ENCODE measurements around the gene BANF2.

BANF2 gene

DNA sequence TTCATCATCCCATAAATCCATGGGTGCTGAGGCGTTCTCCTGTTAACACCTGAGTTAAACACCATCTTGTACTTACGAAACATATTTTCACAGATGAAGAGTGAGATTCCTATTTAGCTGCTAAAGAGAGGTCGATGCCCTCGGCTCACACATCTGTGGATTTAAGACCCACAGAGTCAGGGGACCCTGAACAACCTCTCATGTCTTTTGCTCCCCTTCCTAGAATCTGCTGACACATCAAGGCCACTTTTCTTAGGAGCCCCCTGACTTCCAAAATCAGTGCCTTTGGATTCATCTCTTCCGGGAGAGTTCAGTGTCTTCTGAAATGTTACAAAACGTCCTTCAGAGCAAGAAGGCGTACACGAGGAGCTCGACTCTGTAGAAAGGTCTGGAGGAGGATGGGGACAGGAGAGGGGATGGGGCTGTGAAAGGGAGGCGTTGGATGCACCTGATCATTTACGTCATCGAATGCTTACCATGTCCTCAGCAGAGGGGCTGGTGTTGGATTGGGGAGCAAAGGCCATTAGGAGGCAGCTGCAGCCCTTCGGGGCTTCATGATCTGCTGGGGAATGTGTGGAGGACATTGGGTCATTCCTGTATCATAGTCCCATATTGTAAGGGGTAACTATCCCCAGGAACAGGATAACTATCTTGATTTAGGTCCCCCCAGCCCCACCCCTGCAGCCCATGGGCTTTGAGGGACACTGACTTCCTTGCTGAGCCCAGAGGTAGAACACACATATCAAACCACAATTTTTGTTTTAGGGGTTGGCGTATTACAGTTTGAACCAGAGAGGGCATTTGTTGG lies 22.9 kb downstream of the BANF2 start:
- Mint-ChIP-seq H3K9me3 (no peaks in the 10 kb centered on the region), H3K27ac (no peak overlapping the region), H3K4me3 (no peak overlapping the region), H3K4me1 (ENCODE audit: low read depth) (no peaks in the 10 kb centered on the region), H3K36me3 (ENCODE audit: low read depth) (no peaks in the 10 kb centered on the region), H3K27me3 (peaks cover 13% of the 10 kb centered on the region)
- no peak for DNase-seq

DNA sequence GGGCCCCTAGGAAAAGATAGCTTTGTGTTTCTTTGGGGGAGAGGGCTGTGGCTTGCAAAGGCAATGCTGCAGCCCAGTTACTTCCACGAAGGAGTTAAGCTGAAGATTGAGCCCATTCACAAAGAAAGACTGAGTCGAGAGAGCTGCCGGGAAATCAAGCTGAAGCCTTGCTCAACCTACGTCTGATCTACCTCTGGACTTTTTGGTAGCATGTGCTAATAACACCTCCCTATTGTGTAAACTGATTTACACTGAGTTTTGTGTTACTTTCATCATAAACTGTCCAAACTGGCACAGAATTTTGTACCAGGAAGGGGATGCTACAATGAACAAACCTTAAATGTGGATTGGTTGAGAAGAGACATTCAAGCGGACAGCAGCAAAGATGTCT lies 23.5 kb downstream of the BANF2 start:
- no peaks in the 10 kb centered on the region for H3K4me1 Mint-ChIP-seq (ENCODE audit: low read depth)
- H3K36me3 Mint-ChIP-seq (ENCODE audit: low read depth): no peaks in the 10 kb centered on the region
- H3K9me3 Mint-ChIP-seq: no peaks in the 10 kb centered on the region
- no peak overlapping the region for H3K27ac Mint-ChIP-seq
- DNase-seq: no peak
- H3K4me3 Mint-ChIP-seq: no peak overlapping the region
- H3K27me3 Mint-ChIP-seq: peaks cover 17% of the 10 kb centered on the region

DNA sequence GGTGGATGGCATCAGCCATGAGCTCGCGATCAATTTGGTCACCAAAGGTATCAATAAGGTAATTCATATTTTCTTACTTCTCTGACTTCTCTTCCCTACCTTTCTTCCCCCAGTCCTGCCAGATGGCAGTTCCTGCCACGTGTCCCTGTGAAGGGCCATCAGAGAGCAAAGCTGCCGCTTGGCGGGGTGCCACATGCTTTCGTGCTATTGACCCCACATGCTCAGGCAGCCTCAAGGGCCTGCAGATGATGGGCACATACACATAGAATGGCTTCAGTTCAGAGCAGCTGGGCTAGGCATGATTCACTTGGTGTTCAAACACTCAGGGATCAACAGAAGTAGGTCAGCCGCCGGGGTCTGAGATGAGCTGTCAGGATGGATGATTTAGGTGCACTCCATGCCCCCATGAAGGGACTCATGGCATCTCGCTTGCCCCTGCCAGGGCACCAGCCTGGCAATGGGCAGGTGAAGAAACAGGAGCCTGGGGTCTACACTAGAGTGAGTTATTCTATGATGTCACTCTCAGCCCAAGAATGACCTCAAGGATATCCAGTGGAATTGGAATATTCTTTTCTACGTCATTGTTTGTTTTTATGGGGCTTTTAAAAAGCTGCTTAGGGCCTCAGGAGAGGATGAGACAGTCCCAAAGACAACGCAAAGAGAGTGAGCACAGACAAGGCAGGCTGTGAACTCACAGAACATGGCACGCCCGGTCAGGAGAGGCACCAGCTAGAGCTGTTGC lies 25.5 kb downstream of the BANF2 start:
- H3K36me3 Mint-ChIP-seq (ENCODE audit: low read depth): no peaks in the 10 kb centered on the region
- H3K27me3 Mint-ChIP-seq: peaks cover 25% of the 10 kb centered on the region
- H3K9me3 Mint-ChIP-seq: no peaks in the 10 kb centered on the region
- H3K4me3 Mint-ChIP-seq: no peak overlapping the region
- DNase-seq: no peak
- no peaks in the 10 kb centered on the region for H3K4me1 Mint-ChIP-seq (ENCODE audit: low read depth)
- no peak overlapping the region for H3K27ac Mint-ChIP-seq

DNA sequence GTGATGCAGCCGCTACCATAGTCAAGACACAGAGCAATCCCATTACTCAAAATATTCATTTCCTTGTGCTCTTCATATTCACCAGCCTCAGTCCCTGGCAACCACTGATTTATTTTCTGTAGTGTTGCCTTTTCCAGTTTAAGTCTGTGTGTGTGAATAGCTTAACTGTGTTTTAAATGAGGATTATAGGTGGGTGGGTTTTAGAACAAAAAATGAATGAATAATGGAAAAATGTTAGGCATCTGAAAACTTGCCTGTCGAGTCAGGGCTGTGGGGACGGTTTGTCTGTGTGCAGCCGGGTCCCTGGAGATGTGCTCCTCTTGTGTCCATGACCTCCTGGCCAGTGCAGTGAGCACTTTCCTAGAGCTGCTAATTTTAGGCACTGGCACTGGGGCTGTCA lies 27.1 kb downstream of the BANF2 start:
- no peak for DNase-seq
- no peak overlapping the region for H3K4me3 Mint-ChIP-seq
- H3K27ac Mint-ChIP-seq: no peak overlapping the region
- no peaks in the 10 kb centered on the region for H3K4me1 Mint-ChIP-seq (ENCODE audit: low read depth)
- no peaks in the 10 kb centered on the region for H3K36me3 Mint-ChIP-seq (ENCODE audit: low read depth)
- peaks cover 30% of the 10 kb centered on the region for H3K27me3 Mint-ChIP-seq
- no peaks in the 10 kb centered on the region for H3K9me3 Mint-ChIP-seq

DNA sequence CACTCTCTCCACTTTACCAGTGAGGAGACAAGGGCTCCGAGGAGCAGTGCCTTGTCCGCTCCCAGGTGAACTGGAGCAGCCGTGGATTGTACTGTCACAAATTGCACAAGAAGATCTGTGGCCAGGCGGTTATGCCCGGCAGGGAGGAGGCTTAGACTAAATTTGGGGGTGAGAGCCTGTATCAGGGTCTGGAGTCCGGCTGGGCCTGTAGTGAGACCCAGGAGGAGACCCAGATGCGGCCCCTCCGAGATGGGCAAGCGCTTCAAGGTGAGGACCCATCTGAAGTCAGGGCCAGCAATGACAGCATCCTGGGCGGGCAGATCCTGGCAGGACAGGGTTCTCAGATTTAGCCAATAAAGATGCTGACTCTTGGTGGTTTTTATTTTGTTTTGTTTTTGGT lies 27.6 kb downstream of the BANF2 start:
- H3K4me1 Mint-ChIP-seq (ENCODE audit: low read depth): no peaks in the 10 kb centered on the region
- DNase-seq: no peak
- no peaks in the 10 kb centered on the region for H3K9me3 Mint-ChIP-seq
- no peak overlapping the region for H3K27ac Mint-ChIP-seq
- H3K4me3 Mint-ChIP-seq: no peak overlapping the region
- peaks cover 30% of the 10 kb centered on the region for H3K27me3 Mint-ChIP-seq
- no peaks in the 10 kb centered on the region for H3K36me3 Mint-ChIP-seq (ENCODE audit: low read depth)

DNA sequence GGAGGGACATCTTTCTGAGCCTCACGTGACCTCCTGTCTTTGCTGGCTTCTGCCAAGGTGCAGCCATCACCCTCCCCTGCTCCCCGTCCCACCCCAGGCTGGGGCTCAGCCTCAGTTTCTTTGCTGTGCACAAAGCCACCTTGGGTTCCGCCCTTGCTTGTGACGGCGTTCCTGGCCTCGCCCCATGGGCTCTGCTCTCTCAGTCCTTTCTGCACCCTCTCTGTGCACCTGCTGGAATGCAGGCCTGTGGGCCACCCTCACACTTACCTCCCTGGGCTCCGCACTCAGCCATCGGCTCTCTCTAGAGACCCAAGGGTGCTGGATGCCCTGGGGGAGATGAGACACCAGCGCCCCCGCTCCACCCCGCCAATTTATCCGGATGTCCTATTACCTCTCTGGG lies 28.3 kb downstream of the BANF2 start:
- Mint-ChIP-seq H3K36me3 (ENCODE audit: low read depth) (no peaks in the 10 kb centered on the region), H3K9me3 (no peaks in the 10 kb centered on the region), H3K27me3 (peaks cover 23% of the 10 kb centered on the region), H3K27ac (no peak overlapping the region), H3K4me1 (ENCODE audit: low read depth) (no peaks in the 10 kb centered on the region), H3K4me3 (no peak overlapping the region)
- no peak for DNase-seq

DNA sequence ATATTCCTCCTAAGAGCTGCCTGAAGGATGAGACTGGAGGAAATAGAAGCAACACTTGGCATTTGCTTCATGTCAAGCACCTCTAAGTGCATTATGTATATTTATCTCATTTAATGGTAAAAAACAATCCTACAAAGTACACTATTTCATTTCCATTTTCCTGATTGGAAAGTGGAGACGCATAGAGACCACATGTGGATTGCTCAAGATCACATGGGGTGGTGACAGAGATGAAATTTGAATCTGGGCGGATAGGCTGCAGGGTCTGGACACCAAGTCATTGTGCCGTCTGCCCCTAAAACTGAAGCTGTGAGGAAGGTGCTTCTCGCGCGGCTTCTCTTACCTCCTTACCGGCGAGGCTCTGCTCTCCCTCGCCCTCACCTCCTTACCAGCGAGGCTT lies 30.3 kb downstream of the BANF2 start:
- no peak overlapping the region for H3K27ac Mint-ChIP-seq
- H3K27me3 Mint-ChIP-seq: peaks cover 23% of the 10 kb centered on the region
- no peaks in the 10 kb centered on the region for H3K4me1 Mint-ChIP-seq (ENCODE audit: low read depth)
- no peak overlapping the region for H3K4me3 Mint-ChIP-seq
- no peaks in the 10 kb centered on the region for H3K9me3 Mint-ChIP-seq
- no peak for DNase-seq
- no peaks in the 10 kb centered on the region for H3K36me3 Mint-ChIP-seq (ENCODE audit: low read depth)

DNA sequence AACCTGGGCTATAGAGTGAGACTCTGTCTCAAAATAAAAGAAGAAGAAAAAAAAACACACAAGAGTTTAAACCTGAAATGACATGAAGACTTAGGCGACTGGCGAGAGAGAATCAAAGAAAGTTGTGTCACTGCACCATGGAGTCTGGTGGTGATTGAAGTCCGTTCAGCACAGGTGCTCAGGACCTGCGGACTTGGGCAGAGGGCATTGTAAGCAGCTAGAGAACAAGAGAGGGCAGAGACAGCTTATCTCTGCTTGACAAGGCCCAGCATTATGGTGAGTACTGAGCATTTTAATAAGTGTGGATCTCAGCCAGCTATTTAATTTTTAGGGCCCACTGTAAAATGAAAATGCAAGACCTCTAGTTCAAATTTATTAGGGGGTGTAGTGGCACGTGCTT lies 31.5 kb downstream of the BANF2 start:
- H3K4me1 Mint-ChIP-seq (ENCODE audit: low read depth): no peaks in the 10 kb centered on the region
- DNase-seq: no peak
- peaks cover 23% of the 10 kb centered on the region for H3K27me3 Mint-ChIP-seq
- H3K9me3 Mint-ChIP-seq: no peaks in the 10 kb centered on the region
- no peak overlapping the region for H3K27ac Mint-ChIP-seq
- no peaks in the 10 kb centered on the region for H3K36me3 Mint-ChIP-seq (ENCODE audit: low read depth)
- no peak overlapping the region for H3K4me3 Mint-ChIP-seq

DNA sequence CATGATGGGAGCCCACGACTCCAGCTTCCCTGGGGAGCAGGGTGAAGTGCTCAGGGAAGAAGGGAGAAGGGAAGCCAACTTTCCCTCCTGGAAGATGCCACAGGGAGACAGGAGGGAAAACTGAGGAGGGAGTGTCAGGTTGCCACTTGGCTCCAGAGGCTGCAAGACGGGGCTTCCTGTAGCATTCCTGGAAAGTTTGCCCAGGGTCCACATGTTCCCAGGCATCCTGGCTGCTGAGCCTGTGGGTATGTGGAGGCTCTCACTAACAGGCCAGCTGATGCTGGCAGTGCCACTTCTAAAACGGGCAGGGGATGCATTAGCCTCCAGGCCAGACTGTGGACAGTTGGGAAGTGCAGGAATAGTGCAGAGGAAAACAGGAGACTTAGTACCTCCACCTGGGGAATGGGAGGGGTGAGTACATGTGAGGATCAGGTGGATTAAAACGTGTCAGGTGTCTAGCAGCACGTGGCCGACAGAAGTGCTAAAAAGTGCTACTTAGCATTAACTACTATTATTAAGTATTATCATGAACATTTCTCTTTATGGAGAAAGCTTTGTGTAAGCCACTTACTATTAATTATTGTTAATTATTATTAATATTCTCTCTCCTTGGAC lies 33.2 kb downstream of the BANF2 start:
- Mint-ChIP-seq H3K27ac (no peak overlapping the region), H3K4me3 (no peak overlapping the region)

DNA sequence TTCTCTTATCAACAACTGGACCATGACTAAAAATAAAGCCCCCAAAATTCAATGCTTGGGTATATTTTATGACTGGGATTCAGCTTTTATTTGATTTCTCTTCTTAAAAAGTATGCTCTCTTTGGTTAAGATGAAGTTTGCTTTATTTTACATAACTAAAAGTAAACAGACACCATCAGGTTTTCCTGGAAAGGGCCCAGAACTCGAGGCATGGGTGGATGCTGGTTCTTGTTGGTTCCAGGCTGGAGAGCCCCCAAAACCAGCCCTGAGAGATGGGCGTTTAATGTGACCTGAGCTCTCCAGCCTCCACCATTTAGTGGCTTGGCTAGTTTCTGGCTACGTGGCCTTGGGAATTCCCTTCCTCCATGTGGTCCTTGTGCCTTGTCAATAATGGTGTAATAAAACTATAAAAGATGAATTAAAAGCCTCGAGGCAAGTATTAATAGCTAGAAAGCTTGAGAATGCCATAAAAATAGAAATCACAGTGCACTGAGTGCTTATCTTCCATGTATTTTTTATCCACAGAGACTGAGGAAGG lies 34.1 kb downstream of the BANF2 start:
- Mint-ChIP-seq H3K27me3 (peaks cover 15% of the 10 kb centered on the region), H3K9me3 (peaks cover 2% of the 10 kb centered on the region), H3K4me1 (ENCODE audit: low read depth) (no peaks in the 10 kb centered on the region), H3K27ac (no peak overlapping the region), H3K4me3 (no peak overlapping the region), H3K36me3 (ENCODE audit: low read depth) (no peaks in the 10 kb centered on the region)
- no peak for DNase-seq

More for the DNA sequence above, 33.2 kb downstream of the BANF2 start:
- Mint-ChIP-seq H3K36me3 (ENCODE audit: low read depth) (no peaks in the 10 kb centered on the region), H3K9me3 (peaks cover 2% of the 10 kb centered on the region), H3K4me1 (ENCODE audit: low read depth) (no peaks in the 10 kb centered on the region), H3K27me3 (peaks cover 22% of the 10 kb centered on the region)
- DNase-seq: no peak

DNA sequence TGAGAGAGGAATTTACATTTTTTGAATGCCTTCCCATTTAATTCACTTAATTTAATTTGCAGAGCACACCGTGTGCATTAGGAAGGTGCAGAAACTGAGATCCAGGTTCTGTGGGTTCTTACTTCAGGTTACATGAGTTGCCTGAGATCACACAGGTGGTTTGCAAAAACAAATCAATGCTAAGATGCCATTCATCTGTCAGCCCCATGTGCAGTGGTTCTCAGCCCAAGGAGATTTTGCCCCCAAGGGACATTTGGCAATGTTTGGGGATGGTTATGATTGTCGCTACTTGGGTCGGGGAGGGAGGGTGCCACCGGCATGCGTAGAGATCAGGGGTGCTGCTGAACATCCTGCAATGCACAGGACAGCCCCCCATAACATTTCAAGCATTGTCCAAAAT lies 34.6 kb downstream of the BANF2 start:
- H3K9me3 Mint-ChIP-seq: peaks cover 2% of the 10 kb centered on the region
- no peaks in the 10 kb centered on the region for H3K4me1 Mint-ChIP-seq (ENCODE audit: low read depth)
- no peak for DNase-seq
- H3K27ac Mint-ChIP-seq: no peak overlapping the region
- no peak overlapping the region for H3K4me3 Mint-ChIP-seq
- H3K36me3 Mint-ChIP-seq (ENCODE audit: low read depth): no peaks in the 10 kb centered on the region
- peaks cover 13% of the 10 kb centered on the region for H3K27me3 Mint-ChIP-seq

DNA sequence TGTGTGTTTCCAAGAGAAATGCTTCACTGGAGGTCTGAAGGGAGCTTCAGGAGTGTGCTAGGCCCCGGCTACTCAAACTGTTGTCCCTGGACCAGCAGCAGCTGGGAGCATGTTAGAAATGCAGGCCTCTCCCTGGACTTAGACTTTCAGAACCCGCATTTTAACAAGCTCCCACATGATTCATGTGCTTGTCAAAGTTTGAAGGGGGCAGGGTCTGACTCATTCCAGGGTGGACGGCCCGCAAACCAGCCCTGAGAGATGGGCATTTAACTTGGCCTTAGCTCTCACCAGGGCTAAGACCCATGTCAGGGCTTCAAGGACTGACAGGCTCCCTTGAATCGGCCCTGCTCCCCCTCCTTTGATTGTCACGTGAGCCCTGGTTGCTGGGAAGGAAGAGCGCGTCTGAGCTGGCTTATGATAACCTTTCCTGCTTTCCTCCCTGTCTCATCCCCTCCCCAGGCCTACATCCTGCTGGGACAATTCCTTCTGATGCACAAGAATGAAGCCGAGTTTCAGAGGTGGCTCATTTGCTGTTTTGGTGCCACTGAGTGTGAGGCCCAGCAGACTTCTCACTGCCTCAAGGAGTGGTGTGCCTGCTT lies 35.5 kb downstream of the BANF2 start:
- no peak overlapping the region for H3K4me3 Mint-ChIP-seq
- no peaks in the 10 kb centered on the region for H3K36me3 Mint-ChIP-seq (ENCODE audit: low read depth)
- no peak overlapping the region for H3K27ac Mint-ChIP-seq
- no peak for DNase-seq
- H3K27me3 Mint-ChIP-seq: peaks cover 9% of the 10 kb centered on the region
- H3K9me3 Mint-ChIP-seq: peaks cover 2% of the 10 kb centered on the region
- no peaks in the 10 kb centered on the region for H3K4me1 Mint-ChIP-seq (ENCODE audit: low read depth)

DNA sequence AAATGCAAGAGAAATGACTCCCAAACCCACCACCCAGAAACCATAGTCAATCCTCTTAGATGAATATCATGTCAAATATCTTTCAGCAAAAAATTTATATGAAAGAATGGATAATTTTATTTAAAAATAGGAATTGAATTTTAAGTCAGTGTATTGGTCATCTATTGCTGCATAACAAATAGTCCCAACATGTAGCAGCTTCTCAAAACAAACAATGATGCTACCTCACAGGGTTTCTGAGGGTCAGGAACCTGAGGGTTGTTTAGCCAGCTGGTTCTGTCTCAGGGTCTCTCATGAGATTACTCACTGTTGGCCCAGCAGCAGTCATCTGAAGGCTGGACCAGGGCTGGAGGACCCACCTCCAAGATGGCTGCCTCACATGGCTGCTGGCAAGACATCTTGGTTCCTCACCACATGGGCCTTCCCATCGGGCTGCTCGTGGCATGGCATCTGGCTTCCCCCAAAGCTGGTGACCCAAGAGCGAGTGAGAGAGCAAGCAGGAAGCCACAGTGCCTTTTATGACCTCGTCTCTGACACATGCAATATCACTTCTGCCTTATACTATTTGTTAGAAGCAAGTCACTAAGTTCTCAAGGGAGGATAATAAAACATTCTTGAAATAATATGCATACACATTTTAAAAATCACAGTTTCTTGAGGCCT lies 36.3 kb downstream of the BANF2 start:
- H3K4me1 Mint-ChIP-seq (ENCODE audit: low read depth): no peaks in the 10 kb centered on the region
- H3K27ac Mint-ChIP-seq: no peak overlapping the region
- no peak for DNase-seq
- peaks cover 8% of the 10 kb centered on the region for H3K27me3 Mint-ChIP-seq
- no peaks in the 10 kb centered on the region for H3K36me3 Mint-ChIP-seq (ENCODE audit: low read depth)
- H3K9me3 Mint-ChIP-seq: peaks cover 2% of the 10 kb centered on the region
- no peak overlapping the region for H3K4me3 Mint-ChIP-seq

DNA sequence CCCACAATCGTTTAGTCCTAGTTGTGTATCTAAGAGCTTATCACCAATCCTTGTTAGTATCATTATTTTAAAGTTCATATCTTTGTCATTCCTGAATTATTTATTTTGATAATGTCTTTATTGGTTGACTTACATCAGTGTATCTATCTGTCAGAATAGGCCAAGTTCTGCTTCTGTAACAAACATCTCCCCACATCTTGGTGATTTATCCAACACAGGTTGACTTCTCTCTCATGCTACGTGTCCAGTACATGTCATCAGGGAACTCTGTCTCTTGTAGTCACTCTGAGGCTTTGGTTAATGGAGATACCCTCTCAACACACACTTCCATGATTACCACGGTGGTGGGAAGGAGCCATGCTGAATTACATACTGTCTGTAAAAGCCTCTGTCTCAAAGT lies 38.4 kb downstream of the BANF2 start:
- Mint-ChIP-seq H3K27ac (no peak overlapping the region), H3K27me3 (peaks cover 11% of the 10 kb centered on the region), H3K9me3 (peaks cover 2% of the 10 kb centered on the region), H3K4me3 (no peak overlapping the region), H3K36me3 (ENCODE audit: low read depth) (no peaks in the 10 kb centered on the region), H3K4me1 (ENCODE audit: low read depth) (no peaks in the 10 kb centered on the region)
- no peak for DNase-seq

Data from activated T-cell treated with anti-CD3 and anti-CD28 coated beads, Interleukin-2, amount 50 U/mL, for 24 hours (primary cell).